ENCODE data around the gene MYL6B. TPM values are rescaled to one million over a fixed set of nuclear protein-coding genes. Genes with fewer than 3 reads are reported as not detected.

MYL6B gene
- total RNA-seq, 1 experiment from 2014 or later, result 153 TPM

DNA sequence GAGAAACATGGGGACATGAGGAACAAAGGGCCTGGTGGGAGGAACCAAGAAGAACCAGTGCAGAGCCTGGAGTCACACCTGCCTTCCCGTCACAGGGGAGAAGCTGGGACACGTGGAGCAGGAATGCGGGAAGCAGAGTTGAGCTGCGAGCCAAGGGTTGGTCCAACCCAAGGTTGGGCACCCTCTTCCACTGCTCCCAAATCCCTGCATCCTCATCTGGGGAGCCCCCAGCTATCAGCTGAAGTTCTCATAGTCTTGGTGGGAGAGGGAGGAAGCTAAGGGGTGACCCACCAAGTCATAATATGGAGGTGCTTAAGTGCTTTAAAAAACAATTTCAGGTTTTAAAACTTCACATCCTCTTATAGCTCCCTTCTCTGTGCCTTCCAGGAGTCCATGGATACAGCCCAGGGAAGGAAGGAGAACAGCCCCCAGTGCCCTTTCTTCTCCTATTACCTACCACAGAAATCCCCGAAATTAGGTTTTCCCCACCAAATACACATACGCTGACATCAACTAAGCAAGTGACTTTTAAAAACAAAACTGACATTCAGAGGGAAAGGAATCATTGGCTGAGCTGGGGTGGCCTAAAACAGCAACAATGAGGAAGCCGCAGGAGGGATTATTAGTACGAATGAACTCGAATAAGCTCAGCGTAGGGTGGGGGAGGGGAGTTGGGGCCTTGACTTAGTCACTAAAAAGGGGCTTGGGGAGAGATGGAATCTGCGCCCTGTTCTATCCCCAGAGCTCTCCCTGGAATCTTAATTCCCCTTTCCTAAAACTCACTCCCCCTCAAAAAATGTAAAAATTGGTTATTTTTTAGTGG, 10.3 kb downstream of the MYL6B start:
- H4K20me1 ChIP-seq (ENCODE audit: low read length), result peaks cover 34% of the 10 kb centered on the region
- H2AFZ ChIP-seq (ENCODE audit: low read length), result no peak overlapping the region
- no peaks in the 10 kb centered on the region for H3K27me3 ChIP-seq (ENCODE audit: low read length)
- no peak overlapping the region for H3K4me2 ChIP-seq (ENCODE audit: low read length)
- H3K79me2 ChIP-seq (ENCODE audit: low read length), result peaks cover 38% of the 10 kb centered on the region
- peaks cover 13% of the 10 kb centered on the region for H3F3A ChIP-seq (ENCODE audit: low read length, unreplicated experiment)
- no peak overlapping the region for H3K4me3 ChIP-seq (ENCODE audit: low read length)
- no peak overlapping the region for H3K27ac ChIP-seq (ENCODE audit: low read length)
- peaks cover 51% of the 10 kb centered on the region for H3K36me3 ChIP-seq (ENCODE audit: low read depth, low read length)
- POLR2A ChIA-PET (ENCODE audit: unreplicated experiment), result interaction anchor here (0.7 kb wide), 2 partner anchors 18 to 25 kb away, joined by 4 to 6 read pairs; no protein-coding TSS in a partner anchor
- BruUV-seq (replicated peaks), result TSS peak; percentile 15
- H3K4me1 ChIP-seq (ENCODE audit: insufficient read depth, low read length), result peaks cover 20% of the 10 kb centered on the region
- ATAC-seq (no peak), DNase-seq (no peak)
- TF ChIP-seq EZH2 (IDR thresholded peaks at IDR 0.05; ENCODE audit: low read length, unreplicated experiment) (no peak), EZH2phosphoT487 (IDR thresholded peaks at IDR 0.05; ENCODE audit: borderline replicate concordance, low read length) (no peak), CTCF (conservative IDR thresholded peaks at IDR 0.05; ENCODE audit: low read depth, low read length) (no peak)
- intact Hi-C loops (cut with micrococcal nuclease), result no loop called here
- H3K9me2 ChIP-seq (replicated peaks; ENCODE audit: low read length), result no peaks in the 10 kb centered on the region
- CTCF ChIA-PET, result interaction anchor here (0.5 to 0.6 kb wide), 2 partner anchors 35 to 232 kb away, joined by 3 to 4 read pairs; partner anchors contain the start of gene ESYT1
- no peak overlapping the region for H3K9ac ChIP-seq (ENCODE audit: low read length)
- no peaks in the 10 kb centered on the region for H3K9me3 ChIP-seq (ENCODE audit: low read length)

- H3F3A ChIP-seq (ENCODE audit: low read length, unreplicated experiment), result peaks cover 13% of the 10 kb centered on the region
- H3K4me3 ChIP-seq (ENCODE audit: low read length), result no peak overlapping the region
- POLR2A ChIA-PET (ENCODE audit: unreplicated experiment), result interaction anchor here (0.7 kb wide), 1 partner anchor 20 kb away, joined by 4 read pairs; no protein-coding TSS in a partner anchor
- H3K4me2 ChIP-seq (ENCODE audit: low read length), result no peak overlapping the region
- TF ChIP-seq EZH2phosphoT487 (IDR thresholded peaks at IDR 0.05; ENCODE audit: borderline replicate concordance, low read length) (no peak), CTCF (conservative IDR thresholded peaks at IDR 0.05; ENCODE audit: low read depth, low read length) (no peak), EZH2 (IDR thresholded peaks at IDR 0.05; ENCODE audit: low read length, unreplicated experiment) (no peak)
- peaks cover 51% of the 10 kb centered on the region for H3K36me3 ChIP-seq (ENCODE audit: low read depth, low read length)
- no peak for DNase-seq
- no peaks in the 10 kb centered on the region for H3K27me3 ChIP-seq (ENCODE audit: low read length)
- no peak overlapping the region for H3K27ac ChIP-seq (ENCODE audit: low read length)
- H3K79me2 ChIP-seq (ENCODE audit: low read length), result peaks cover 32% of the 10 kb centered on the region
- no peaks in the 10 kb centered on the region for H3K9me3 ChIP-seq (ENCODE audit: low read length)
- H4K20me1 ChIP-seq (ENCODE audit: low read length), result peaks cover 32% of the 10 kb centered on the region
- no peak for ATAC-seq
- CTCF ChIA-PET, result interaction anchor here (0.5 kb wide), 1 partner anchor 36 kb away, joined by 4 read pairs; the partner anchor contains the start of gene ESYT1
- no peaks in the 10 kb centered on the region for H3K9me2 ChIP-seq (replicated peaks; ENCODE audit: low read length)
- BruUV-seq (replicated peaks), result no TSS peak
- no peak overlapping the region for H2AFZ ChIP-seq (ENCODE audit: low read length)
- intact Hi-C loops (cut with micrococcal nuclease), result no loop called here
- H3K9ac ChIP-seq (ENCODE audit: low read length), result no peak overlapping the region
- H3K4me1 ChIP-seq (ENCODE audit: insufficient read depth, low read length), result peaks cover 20% of the 10 kb centered on the region
Observed at GRCh38 chr12:56163533-56164344, 11.4 kb downstream of the MYL6B start.
